GM12891 (cell line): ENCODE results near the gene ZNF777.
"Not testable (repeated sequence)": the region's sequence is repeated elsewhere in the genome, so short reads cannot be mapped to it uniquely, and the experiment has no call there.

Experiments used
- DNase-seq: peaks from one replicate; pipeline ENCODE4 v3.0.0; 2011; ENCODE audit warnings: low spot score; ENCODE audit not compliant: insufficient read length
- FAIRE-seq: peaks from 2 replicates; lab custom pipeline; 2011; peaks lifted over from hg19 to GRCh38; lab: Jason Lieb, UNC
- PAX5 ChIP-seq: IDR thresholded peaks from 2 replicates; pipeline ENCODE4 v1.6.1; 2011; ENCODE audit warnings: low read length, moderate library complexity, mild to moderate bottlenecking; ENCODE audit not compliant: insufficient read depth, severe bottlenecking
- POLR2A ChIP-seq: IDR thresholded peaks from 2 replicates; pipeline ENCODE4 v1.6.1; 2011; ENCODE audit warnings: low read depth, low read length, control low read depth
- POLR2AphosphoS5 ChIP-seq: IDR thresholded peaks from 2 replicates; pipeline ENCODE4 v1.6.1; 2011; ENCODE audit warnings: low read depth, low read length, control low read depth
- POU2F2 ChIP-seq: IDR thresholded peaks from 2 replicates; pipeline ENCODE4 v1.6.1; 2011; ENCODE audit warnings: low read depth, mild to moderate bottlenecking, control low read depth, low read length, moderate library complexity
- SPI1 ChIP-seq: IDR thresholded peaks from 2 replicates; pipeline ENCODE4 v1.6.1; 2011; ENCODE audit warnings: low read depth, low read length, control low read depth
- TAF1 ChIP-seq: IDR thresholded peaks from 2 replicates; pipeline ENCODE4 v1.6.1; 2011; ENCODE audit warnings: low read depth, low read length, control low read depth

ZNF777 gene

GRCh38 chr7:149414745-149415390 lies 46.0 kb downstream of the ZNF777 start:
- no peak for DNase-seq
- TF ChIP-seq POLR2AphosphoS5 (no peak), PAX5 (no peak), SPI1 (no peak)
- FAIRE-seq = no peak

- DNase-seq = no peak
- no peak for TF ChIP-seq POLR2A
- no peak for TF ChIP-seq POU2F2
- TF ChIP-seq POLR2AphosphoS5 = no peak
- TF ChIP-seq SPI1 = no peak
- TF ChIP-seq TAF1 = no peak
- no peak for TF ChIP-seq PAX5
- no peak for FAIRE-seq
Measured at GRCh38 chr7:149414171-149414570, 46.7 kb downstream of the ZNF777 start.

- FAIRE-seq, DNase-seq: not testable (repeated sequence)
Measured at GRCh38 chr7:149413083-149413482, 47.8 kb downstream of the ZNF777 start.

GRCh38 chr7:149409895-149410294 lies 51.0 kb downstream of the ZNF777 start:
- FAIRE-seq (peak; percentile 92), DNase-seq (peak; percentile 38)
- TF ChIP-seq SPI1 (peak; percentile 93), PAX5 (no peak)

GRCh38 chr7:149404825-149405224 lies 56.0 kb downstream of the ZNF777 start:
- no peak for DNase-seq
- TF ChIP-seq POLR2A = no peak
- no peak for TF ChIP-seq PAX5
- no peak for TF ChIP-seq POLR2AphosphoS5
- TF ChIP-seq TAF1 = no peak
- TF ChIP-seq POU2F2 = no peak
- no peak for TF ChIP-seq SPI1
- FAIRE-seq = no peak

- no peak for FAIRE-seq
- no peak for DNase-seq
- no peak for TF ChIP-seq SPI1
- TF ChIP-seq POLR2AphosphoS5 = no peak
- no peak for TF ChIP-seq PAX5
- no peak for TF ChIP-seq POU2F2
- TF ChIP-seq POLR2A = no peak
- TF ChIP-seq TAF1 = no peak
Measured at GRCh38 chr7:149404396-149404795, 56.5 kb downstream of the ZNF777 start.

GRCh38 chr7:149398195-149398820 lies 62.6 kb downstream of the ZNF777 start:
- no peak for TF ChIP-seq POU2F2
- TF ChIP-seq TAF1 = no peak
- TF ChIP-seq POLR2AphosphoS5 = no peak
- no peak for TF ChIP-seq SPI1
- no peak for TF ChIP-seq PAX5
- no peak for TF ChIP-seq POLR2A

GRCh38 chr7:149397470-149398043 lies 63.3 kb downstream of the ZNF777 start:
- FAIRE-seq (no peak), DNase-seq (no peak)
- TF ChIP-seq TAF1 (no peak), POLR2A (no peak), POU2F2 (no peak), POLR2AphosphoS5 (no peak), SPI1 (no peak)

More at GRCh38 chr7:149398195-149398820, 62.6 kb downstream of the ZNF777 start:
- DNase-seq = no peak
- FAIRE-seq = no peak

- FAIRE-seq, DNase-seq: not testable (repeated sequence)
Measured at GRCh38 chr7:149388550-149389335, 72.1 kb downstream of the ZNF777 start.

GRCh38 chr7:149386514-149386913 lies 74.3 kb downstream of the ZNF777 start:
- FAIRE-seq, DNase-seq: not testable (repeated sequence)
